Stimulated activated CD8-positive, alpha-beta memory T cell treated with anti-CD3 and anti-CD28 coated beads, Interleukin-2, amount 100 ng/mL, for 1 hour (primary cell): Measurements from ENCODE around the gene CDC42EP5.

Experiments
- DNase-seq, 2 donors: peaks; one replicate each; pipeline ENCODE4 v3.0.0-alpha.2; 2020; ENCODE audit warnings: low read depth in 2 of 2

The CDC42EP5 gene

DNA sequence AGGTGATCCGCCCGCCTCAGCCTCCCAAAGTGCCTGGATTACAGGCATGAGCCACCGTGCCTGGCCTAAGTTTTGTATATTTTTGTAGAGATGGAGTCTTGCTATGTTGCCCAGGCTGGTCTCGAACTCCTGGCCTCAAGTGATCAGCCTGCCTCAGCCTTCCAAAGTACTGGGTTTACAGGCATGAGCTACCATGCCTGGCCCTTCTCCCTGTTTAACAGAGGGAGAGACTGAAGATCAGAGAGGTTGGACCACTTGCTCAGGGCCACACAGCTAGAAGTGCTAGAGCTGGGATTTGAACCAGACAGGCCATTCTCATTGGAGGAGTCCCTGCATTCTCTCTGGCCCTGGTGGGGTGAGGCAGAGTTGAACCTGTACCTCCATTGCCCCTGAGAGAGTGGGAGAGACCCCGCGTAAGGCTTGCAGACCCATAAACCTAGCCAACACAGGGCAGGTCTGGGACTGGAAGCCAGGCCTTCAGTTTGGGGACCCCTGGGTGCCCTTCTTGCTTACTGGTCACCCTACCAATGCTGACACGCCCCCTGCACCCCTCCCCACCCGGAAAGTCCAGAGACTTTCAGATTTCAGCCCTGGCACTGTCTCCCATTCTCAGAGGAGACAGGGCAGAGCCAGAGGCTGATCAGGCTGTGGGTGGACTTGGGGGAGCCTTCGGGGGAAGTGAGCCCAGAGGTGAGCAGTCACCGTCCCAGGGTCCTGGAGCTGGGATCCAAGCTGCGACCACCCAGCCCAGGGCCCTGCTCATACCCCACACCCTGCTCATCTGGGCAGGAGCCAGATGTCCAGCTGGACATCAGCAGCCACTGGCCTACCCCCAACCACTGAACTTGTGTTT lies 44.5 kb downstream of the CDC42EP5 start:
- no peak for DNase-seq

DNA sequence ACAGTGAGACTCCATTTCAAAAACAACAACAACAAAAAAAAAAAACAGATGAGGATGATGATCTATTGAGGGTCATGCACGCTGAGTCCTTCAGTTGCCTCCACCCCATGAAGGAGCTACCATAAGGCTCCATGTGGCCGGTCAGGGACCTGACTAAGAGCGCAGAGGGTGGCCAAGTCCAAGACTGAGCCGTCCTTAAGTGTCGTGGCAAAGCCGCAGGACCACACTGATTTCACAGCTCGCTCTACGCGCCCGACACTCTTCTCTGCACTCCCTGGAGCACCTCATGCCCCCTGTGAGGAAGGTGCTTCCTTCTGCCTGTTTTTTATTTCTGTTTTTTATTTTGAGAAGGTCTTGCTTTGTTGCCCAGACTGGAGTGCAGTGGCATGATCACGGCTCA lies 45.5 kb downstream of the CDC42EP5 start:
- DNase-seq = no peak

DNA sequence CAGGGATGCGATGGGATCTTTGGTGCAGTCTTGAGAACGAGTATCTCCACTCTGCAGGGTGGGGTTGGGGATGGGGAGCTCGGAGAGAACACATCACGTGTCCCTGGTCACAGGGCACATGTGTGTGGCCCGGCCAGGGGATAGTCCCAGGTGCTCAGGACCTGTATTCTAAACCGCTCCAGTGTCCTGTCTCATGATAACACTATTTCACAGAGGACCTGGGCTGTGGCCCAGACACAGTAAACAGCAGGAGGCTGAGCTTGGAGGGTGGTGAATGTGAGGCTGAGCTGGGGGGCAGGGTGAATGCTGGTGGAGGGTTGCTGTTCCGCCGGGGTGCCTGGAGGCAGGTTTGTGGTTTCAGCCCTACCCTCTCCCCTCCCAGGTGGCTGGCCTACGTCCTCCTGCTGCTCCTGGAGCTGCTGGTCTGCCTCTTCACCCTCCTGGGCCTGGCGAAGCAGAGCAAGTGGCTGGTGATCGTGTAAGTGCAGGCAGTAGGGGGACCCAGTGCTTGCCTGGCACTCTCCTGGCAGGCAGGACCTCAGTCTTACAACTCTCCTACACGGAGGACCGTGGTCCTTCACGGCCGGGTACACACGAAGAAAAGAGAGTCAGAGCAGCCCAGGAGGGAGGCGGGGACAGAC lies 46.7 kb downstream of the CDC42EP5 start:
- DNase-seq = no peak

DNA sequence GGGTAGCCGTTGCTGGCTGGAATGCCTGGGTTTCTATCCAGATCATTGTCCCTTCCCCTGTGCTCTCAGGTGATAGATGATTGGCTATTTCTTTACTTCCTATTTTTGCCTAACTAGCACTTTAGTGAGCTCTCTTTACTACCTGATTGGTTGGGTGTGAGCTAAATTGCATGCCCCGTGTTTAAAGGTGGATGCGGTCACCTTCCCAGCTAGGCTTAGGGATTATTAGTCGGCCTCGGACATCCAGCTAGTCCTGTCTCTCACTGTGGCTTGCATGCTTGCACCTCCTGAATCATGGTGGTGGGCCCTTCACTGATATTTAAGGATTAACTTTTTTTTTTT lies 47.7 kb downstream of the CDC42EP5 start:
- no peak for DNase-seq

DNA sequence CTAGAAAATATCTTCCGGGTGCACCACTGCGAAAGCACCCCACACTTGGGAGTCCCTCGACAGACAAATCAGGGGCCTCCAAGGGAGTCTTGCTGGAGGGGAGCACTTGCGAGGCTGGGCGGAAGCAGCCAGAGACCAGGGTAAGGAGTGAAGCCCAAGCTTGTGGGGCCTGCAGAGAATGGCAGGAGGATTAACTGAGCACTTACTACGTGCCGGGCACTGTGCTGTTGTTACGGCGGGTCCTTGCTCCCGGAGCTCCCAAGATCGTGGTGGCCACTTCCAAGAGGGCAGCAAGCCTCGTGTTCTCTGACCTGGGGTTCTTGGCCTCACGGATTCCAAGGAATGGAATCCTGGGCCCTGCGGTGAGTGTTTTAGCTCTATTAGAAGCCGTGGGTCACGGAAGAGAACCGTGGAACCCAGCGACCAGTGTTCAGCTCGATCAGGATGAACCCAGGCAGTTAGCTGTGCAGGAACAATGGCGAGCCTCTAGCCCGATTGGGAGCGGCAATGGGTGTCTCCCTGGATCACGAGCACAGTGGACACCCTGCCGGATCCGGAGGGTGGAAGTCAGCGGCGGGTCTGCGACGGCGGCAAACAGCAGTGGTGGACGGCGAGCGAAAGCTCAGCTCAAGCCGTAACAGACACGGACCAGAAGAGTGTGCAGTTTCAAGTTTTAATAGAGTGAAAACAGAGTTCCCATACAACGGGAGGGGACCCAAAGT lies 48.3 kb downstream of the CDC42EP5 start:
- no peak for DNase-seq

DNA sequence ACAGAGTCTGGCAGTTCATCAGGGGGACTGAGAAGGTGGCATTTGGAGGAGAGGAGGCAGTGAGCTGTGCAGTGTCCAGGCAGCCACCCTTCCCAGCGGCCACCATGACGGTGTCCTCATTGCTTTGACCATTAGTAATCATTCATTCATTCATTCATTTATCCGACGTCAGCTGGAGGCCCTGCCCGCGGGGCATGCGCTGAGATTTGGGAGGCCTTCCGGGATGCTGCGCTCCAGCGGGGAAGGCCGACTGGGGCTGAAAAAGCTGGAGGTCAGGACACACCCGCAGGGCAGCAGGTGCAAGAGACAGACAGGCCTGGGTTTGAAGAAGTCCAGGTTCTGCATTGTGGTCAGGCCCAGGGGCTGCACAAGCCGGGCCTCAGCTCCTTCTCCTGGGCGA lies 48.9 kb downstream of the CDC42EP5 start:
- no peak for DNase-seq

DNA sequence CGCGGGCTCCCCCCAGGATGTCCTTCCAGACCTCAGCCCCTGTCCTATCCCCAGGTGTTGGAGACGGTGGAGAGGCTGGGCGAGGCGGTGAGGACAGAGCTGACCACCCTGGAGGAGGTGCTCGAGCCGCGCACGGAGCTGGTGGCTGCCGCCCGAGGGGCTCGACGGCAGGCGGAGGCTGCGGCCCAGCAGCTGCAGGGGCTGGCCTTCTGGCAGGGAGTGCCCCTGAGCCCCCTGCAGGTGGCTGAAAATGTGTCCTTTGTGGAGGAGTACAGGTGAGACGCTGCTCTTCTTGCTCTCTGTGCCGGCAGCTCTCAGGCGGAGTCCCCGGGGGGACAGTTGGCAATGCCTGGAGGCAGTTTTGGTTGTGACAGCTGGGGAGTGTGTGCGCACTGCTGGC lies 51.0 kb downstream of the CDC42EP5 start:
- DNase-seq = no peak

DNA sequence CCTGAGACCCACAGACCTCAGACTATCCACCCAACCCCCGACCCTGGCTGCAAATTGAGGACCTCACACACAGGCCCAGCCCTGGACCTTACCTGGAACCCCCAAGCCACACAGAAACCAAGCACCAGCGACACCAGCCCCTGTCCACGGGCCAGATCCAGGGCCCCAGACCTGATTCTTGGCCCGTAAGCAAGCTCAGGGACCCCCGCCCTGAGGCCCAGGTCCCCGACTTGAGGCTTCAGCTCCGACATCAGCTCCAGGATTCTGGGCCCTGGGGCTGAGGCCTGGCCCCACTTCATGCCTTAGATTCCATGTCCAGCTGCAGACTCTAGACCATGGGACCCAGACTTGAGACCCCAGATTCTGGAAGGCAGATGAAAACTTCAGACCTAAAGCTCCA lies 51.6 kb downstream of the CDC42EP5 start:
- no peak for DNase-seq

DNA sequence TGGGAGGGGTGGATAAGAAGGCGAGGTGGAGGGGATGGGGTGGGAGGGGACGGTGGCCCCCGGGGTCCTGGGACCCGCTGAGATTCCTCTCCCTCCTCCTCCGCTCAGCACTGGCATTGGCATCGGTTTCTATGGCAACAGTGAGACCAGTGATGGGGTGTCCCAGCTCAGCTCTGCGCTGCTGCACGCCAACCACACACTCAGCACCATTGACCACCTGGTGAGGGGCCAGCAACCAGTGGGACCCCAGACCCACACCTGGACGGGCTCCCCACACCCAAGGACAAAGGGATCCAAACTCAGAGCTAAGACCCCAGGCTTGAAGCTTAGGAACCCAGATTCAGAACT lies 52.0 kb downstream of the CDC42EP5 start:
- DNase-seq = no peak

DNA sequence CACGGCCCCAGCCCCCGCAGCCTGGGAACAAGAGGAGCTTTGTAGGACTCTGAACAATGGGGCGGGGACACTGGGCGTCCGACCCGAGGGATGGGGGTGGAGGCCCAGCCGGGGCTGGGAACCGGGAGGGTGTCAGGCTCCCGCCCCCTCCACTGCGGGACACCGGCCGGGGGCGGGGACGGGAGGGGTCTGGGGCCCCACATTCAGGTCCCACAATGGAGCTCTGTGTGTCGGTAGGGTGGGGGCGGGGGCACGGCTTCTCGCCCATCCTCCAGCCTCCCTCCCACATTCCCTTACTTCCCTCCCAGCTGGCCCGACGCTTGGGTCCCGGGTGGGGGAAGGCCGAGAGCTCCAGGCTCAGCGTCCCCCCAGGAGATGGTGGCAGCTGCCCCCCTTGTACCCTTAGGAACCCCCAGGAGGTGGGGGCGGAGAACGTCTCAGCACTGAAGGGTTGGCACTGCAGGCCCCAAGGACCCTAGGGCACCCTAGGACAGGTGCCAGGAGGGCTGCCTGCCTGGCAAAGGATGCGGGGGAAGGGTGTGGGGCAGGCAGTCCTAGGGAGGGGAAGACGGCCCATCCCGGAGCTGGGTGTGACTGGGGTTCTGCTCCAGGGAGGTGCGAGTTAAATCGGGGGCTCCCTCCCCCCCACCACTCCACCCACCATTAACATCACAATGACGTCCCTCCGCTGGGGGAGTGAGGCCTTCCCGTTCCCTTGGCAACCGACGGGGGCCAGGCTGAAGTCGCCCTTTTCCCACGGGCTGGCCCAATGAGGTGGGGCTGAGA lies 52.5 kb downstream of the CDC42EP5 start:
- DNase-seq = no peak

DNA sequence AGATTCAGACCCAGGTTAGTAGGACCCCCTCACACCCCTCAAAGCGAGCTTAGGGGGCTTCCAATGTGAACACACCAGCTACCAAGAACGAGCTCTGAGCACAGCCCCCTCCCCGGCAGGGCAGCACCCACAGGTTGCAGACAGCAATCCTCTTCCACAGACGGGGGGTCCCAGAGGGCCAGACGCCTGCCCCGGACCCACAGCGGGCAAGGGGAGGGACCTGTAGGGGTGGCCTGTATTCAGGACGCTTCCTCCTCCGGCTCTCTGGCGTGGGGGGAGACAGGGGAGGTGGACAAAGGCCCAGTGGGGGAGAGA lies 53.1 kb downstream of the CDC42EP5 start:
- DNase-seq = no peak

DNA sequence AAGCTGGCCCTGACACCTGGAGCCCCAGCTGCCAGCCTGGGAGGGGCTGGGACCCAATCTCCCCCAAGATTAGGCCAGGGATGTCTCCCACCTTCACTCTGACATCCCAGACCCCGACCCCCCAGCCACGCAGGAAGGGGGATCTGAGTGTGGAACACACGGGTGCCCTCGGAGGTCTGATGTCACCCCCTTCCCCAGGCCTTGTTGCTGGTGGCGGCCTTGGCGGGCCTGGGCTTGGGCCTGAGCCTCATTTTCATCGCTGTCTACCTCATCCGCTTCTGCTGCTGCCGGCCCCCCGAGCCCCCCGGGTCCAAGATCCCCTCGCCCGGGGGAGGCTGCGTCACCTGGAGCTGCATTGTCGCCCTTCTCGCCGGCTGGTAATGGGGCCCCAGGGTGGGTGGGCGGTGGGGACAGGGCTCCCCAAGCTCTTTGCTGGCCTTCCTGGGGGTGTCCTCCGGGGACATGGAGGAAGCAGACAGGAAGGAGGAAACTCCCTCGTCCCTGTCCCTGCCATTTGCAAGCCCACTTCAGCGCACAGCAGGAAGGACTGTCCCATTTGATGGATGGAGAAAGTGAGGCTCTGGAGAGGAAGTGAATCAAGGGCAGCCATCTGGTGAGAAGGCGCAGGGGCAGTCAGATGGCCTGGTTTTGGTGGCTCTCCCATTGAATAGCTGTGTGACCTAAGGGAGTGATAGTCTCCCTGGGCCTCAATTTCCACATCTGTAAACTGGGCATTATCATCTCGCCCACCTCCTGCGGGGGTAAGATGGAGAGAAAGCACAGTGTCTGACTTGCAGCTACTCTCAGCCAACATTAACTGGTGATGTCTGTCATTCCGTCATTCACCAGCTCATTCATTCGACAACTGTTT lies 53.9 kb downstream of the CDC42EP5 start:
- DNase-seq = no peak

DNA sequence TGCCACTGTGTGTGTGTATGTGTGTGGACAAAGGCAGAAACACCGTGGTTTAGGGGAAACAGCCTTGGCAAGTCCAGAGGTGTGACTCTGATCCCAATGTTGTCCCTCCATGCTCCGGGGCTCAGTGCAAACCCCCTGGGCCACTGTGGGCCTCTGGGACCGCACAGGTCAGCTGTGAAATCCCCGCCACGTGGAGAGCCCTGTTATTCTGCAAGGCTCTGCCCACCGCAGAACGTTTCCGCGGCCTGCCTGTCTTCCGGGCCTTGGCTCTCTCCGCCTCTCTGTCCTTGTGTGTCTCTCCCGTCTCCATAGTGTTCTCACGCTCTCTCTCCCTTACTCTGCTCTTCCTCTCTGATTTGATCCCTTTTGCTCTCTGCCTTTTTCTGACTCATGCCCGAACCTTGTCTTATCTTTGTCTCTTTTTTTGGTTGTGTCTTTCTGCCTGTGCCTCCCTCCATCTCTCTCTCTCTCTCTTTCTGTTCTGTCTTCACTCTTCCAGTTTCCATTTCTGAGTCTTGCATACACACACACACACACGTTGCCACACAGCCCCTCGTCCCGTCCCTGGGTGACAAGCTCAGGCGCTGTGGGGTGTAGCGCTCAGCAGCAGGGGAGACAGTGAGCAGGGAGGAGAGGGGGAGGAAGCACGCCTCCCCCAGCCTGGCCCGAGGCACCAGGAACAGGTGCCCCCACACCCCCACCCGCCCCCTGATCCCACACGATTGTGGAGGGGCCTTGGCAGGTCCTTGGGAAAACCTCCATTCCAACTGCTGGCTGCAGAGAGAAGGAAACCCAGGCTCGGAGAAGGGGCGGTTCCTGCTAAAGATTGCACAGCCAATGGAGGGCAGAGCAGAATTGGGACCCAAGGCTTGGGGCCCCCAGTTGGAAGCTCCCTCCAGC lies 54.8 kb downstream of the CDC42EP5 start:
- no peak for DNase-seq

DNA sequence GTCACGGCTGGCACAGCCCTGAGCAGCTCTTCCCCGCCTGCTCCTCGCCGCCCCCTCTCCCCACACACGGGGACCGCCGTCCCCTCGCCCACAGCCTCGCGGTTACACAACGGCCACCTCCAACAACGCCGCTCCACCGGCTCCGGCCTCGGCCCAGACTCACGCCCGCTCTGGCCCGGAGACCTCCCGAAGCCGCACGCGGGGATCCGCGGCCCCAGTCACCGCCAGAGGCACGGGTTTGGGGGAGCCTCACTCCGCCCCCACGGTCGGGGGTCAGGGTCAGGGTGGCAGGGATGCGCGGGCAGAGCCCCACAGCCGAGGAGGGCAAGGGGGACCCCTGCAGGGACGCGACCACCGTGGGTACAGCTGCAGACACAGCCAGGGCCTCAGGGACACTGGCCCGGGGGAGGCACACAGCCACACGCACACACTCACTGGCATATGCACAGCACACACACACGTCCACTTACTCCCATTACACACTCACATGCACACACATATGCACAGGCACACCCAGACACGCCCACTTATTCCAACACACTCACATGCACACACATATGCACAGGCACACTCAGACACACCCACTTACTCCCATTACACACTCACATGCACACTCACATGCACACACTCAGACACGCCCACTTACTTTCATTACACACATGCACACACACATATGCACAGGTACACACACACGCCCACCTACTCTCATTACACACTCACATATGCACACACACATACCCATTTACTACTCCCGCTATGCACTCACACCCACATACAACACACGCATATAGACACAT lies 56.2 kb downstream of the CDC42EP5 start:
- no peak for DNase-seq

DNA sequence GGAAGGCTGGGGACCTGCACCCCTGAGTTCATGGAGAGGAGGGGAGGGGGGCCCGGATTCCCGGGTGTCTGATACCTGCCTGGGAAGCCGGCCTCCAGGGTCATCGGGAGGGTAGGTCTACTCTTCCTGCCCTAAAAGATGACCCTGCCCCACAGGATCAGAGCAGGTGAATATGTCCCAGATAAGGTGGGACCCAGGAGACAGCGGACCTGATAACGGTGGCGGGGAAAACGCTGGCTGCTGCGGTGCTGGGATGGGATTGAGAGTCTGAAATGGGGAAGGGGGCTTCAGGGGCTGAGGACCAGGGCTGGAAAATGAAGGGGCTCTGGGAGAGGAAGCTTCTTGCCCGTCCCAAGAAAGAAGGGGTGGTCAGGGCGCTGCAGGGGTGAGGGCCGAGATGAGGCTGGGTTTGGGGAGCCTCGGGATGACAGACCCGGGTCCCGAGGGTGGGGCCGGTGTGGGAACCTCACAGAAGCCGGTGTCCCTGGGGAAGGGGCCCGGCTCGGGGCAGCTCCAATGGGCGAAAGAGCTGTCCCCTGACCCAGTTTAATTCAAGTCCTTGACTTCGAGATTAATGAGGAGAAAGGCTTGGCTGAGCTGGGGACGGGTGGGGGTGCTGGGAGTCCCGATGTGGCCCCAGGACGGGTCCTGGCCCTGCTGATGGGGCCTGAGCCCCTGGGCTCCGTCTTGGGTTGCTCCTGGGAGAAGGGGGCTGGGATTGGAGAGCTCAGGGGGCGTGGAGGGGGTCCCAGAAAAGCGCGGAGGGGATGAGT lies 57.0 kb downstream of the CDC42EP5 start:
- DNase-seq = no peak

DNA sequence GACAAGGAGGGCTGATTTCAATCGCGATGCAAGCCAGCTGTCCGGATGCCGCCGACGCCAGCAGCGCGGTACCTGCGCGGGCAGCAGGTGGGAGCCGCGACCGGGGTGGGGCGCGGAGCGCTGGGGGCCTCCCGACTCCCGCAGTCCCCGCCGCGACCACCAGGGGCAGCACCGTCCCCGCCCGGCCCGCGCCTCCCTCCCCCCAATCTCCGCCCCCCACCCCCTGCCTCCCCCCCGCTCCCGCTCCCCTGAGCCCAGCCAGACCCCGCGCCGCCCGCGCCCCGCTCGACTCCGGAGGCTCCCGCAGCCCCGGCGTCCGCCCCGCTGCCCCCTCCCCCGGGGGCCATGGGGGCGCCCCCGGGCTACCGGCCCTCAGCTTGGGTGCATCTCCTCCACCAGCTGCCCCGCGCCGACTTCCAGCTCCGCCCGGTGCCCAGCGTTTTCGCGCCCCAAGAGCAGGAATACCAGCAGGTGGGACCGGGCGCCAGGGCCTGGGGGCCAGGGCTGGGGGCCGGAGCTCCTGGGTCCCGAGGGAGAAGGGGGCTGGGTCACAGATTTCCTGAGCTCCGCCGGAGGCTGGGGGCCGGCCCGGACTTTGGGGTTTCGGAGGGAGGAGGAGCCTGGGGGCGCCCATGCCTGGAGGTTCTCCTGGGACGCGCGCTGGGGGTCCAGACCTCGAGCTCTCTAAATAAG lies 57.7 kb downstream of the CDC42EP5 start, which contains the start of gene TTYH1:
Gene TTYH1 (plus strand): TSS at position 257 of the 693 bp plus-strand sequence. CDS start 89 bp downstream, at position 346.
- DNase-seq = peak in 1 of 2 donors; percentile 8
